Measurements from ENCODE around the gene TSPAN15. TPM values are rescaled to one million over a fixed set of nuclear protein-coding genes. Genes with fewer than 3 reads are reported as not detected.

TSPAN15 gene
- total and polyA plus RNA-seq, 2 experiments from 2014 or later = 6.6 to 10.1 TPM

- Histone ChIP-seq H2AFZ (no peak overlapping the region), H3K4me1 (ENCODE audit: insufficient read depth) (peaks cover 6% of the 10 kb centered on the region), H3K9me2 (ENCODE audit: insufficient read depth) (no peaks in the 10 kb centered on the region), H3K4me2 (no peak overlapping the region), H4K20me1 (replicated peaks; ENCODE audit: insufficient read depth) (no peaks in the 10 kb centered on the region; the same call in 1 of the 2 replicates), H3K36me3 (ENCODE audit: insufficient read depth) (no peaks in the 10 kb centered on the region), H3K27ac (ENCODE audit: low read depth) (no peak overlapping the region), H3K4me3 (no peak overlapping the region), H3K27me3 (ENCODE audit: insufficient read depth) (peaks cover 17% of the 10 kb centered on the region), H3K79me2 (replicated peaks; ENCODE audit: insufficient read depth) (no peaks in the 10 kb centered on the region), H3F3A (replicated peaks; ENCODE audit: low read depth) (no peaks in the 10 kb centered on the region)
- no peak for ATAC-seq
- H3K27me3 Mint-ChIP-seq (ENCODE audit: insufficient read depth, low read depth, poor library complexity) = peaks cover 22% of the 10 kb centered on the region
- no peak overlapping the region for H3K27ac Mint-ChIP-seq
- TF ChIP-seq POLR2AphosphoS5 (IDR thresholded peaks at IDR 0.05; ENCODE audit: low read depth) (no peak), CTCF (conservative IDR thresholded peaks at IDR 0.05; ENCODE audit: low read depth in 2 of 2) (no peak), EZH2 (IDR thresholded peaks at IDR 0.05; ENCODE audit: low read depth, unreplicated experiment) (no peak), REST (IDR thresholded peaks at IDR 0.05; ENCODE audit: unreplicated experiment) (no peak), EZH2phosphoT487 (IDR thresholded peaks at IDR 0.05; ENCODE audit: unreplicated experiment) (no peak)
- no peak for DNase-seq (ENCODE audit: low spot score)
- H3K9me3 Mint-ChIP-seq = peaks cover 2% of the 10 kb centered on the region; the same call in 2 of the 3 replicates
- H3K36me3 Mint-ChIP-seq (ENCODE audit: low read depth) = no peaks in the 10 kb centered on the region
- peaks cover 10% of the 10 kb centered on the region; the same call in 2 of the 3 replicates for H3K4me1 Mint-ChIP-seq
- H3K4me3 Mint-ChIP-seq = no peak overlapping the region
Measured at GRCh38 chr10:69446229-69446628, 5.0 kb upstream of the TSPAN15 start.

GRCh38 chr10:69446650-69447151, 4.6 kb upstream of the TSPAN15 start:
- DNase-seq (ENCODE audit: low spot score) (no peak), ATAC-seq (no peak)
- Mint-ChIP-seq H3K9me3 (peaks cover 2% of the 10 kb centered on the region; the same call in 2 of the 3 replicates), H3K4me1 (peaks cover 10% of the 10 kb centered on the region; the same call in 2 of the 3 replicates), H3K36me3 (ENCODE audit: low read depth) (no peaks in the 10 kb centered on the region), H3K4me3 (no peak overlapping the region), H3K27ac (no peak overlapping the region), H3K27me3 (ENCODE audit: insufficient read depth, low read depth, poor library complexity) (peaks cover 24% of the 10 kb centered on the region)
- TF ChIP-seq EZH2phosphoT487 (IDR thresholded peaks at IDR 0.05; ENCODE audit: unreplicated experiment) (no peak), CTCF (conservative IDR thresholded peaks at IDR 0.05; ENCODE audit: low read depth in 2 of 2) (no peak)
- H3K4me3 ChIP-seq = no peak overlapping the region
- H2AFZ ChIP-seq = no peak overlapping the region
- H3F3A ChIP-seq (replicated peaks; ENCODE audit: low read depth) = no peaks in the 10 kb centered on the region
- no peak overlapping the region for H3K4me2 ChIP-seq
- peaks cover 17% of the 10 kb centered on the region for H3K27me3 ChIP-seq (ENCODE audit: insufficient read depth)
- H4K20me1 ChIP-seq (replicated peaks; ENCODE audit: insufficient read depth) = no peaks in the 10 kb centered on the region; the same call in 1 of the 2 replicates
- no peaks in the 10 kb centered on the region for H3K79me2 ChIP-seq (replicated peaks; ENCODE audit: insufficient read depth)
- H3K27ac ChIP-seq (ENCODE audit: low read depth) = no peak overlapping the region
- no peaks in the 10 kb centered on the region for H3K9me2 ChIP-seq (ENCODE audit: insufficient read depth)
- peaks cover 6% of the 10 kb centered on the region for H3K4me1 ChIP-seq (ENCODE audit: insufficient read depth)
- H3K36me3 ChIP-seq (ENCODE audit: insufficient read depth) = no peaks in the 10 kb centered on the region

Measured in GM23338 (cell line).